ENCODE measurements around the gene CACNA1E. TPM values are rescaled to one million over a fixed set of nuclear protein-coding genes. Genes with fewer than 3 reads are reported as not detected.

CACNA1E gene
- total and polyA plus RNA-seq, 2 of the 13 experiments (the other 11 are each of a cell fraction or from before 2014, with no cell fraction given): not detected

DNA sequence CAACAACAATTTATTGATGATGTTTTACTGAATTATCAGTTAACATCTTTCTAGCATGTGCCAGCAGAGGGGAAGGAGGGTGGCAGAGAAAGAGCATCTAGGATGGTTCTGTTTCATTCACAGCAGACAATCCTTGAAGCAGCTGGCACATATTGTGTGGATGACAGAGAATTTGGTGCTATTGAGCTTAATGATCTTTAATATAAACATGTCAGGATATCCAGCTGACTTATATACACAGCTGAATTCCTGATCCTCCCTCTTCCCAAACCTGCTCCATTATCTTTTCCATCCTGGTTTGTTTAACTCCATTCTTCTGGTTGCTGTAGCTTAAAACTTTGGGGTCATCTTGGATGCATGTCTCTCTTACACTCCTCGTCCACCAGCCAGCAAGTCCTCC, 218.6 kb downstream of the CACNA1E start:
- Histone ChIP-seq H3K4me2 (ENCODE audit: low read depth, low read length) (no peak overlapping the region), H3K4me1 (ENCODE audit: insufficient read depth, low read length) (no peaks in the 10 kb centered on the region), H3K36me3 (replicated peaks in 1 of 2; ENCODE audit: control insufficient read depth in 1 of 2, insufficient read depth in 2 of 2, low read length in 2 of 2) (no peaks in the 10 kb centered on the region), H3K9me3 (ENCODE audit: low read length) (no peaks in the 10 kb centered on the region), H3K9ac (ENCODE audit: insufficient read depth, low read depth, low read length) (no peak overlapping the region), H4K20me1 (ENCODE audit: insufficient read depth, low read length) (no peaks in the 10 kb centered on the region), H3K79me2 (ENCODE audit: insufficient read depth, low read length) (no peaks in the 10 kb centered on the region), H3K27ac (ENCODE audit: extremely low read length, insufficient read depth, low read length) (no peak overlapping the region), H2AFZ (ENCODE audit: low read length) (no peak overlapping the region), H3K4me3 (replicated peaks in 1 of 3; ENCODE audit: insufficient read depth in 1 of 3, low read depth in 2 of 3, low read length in 3 of 3) (no peak overlapping the region), H3K27me3 (ENCODE audit: control insufficient read depth in 1 of 2, insufficient read depth in 2 of 2, low read length in 2 of 2) (no peaks in the 10 kb centered on the region)
- in situ Hi-C loops (cut with HindIII; ENCODE audit: extremely low pct_ligation_motif_present, low pct_unique_long_range_greater_than_20kb): no loop called here
- TF ChIP-seq, protein P1, sequence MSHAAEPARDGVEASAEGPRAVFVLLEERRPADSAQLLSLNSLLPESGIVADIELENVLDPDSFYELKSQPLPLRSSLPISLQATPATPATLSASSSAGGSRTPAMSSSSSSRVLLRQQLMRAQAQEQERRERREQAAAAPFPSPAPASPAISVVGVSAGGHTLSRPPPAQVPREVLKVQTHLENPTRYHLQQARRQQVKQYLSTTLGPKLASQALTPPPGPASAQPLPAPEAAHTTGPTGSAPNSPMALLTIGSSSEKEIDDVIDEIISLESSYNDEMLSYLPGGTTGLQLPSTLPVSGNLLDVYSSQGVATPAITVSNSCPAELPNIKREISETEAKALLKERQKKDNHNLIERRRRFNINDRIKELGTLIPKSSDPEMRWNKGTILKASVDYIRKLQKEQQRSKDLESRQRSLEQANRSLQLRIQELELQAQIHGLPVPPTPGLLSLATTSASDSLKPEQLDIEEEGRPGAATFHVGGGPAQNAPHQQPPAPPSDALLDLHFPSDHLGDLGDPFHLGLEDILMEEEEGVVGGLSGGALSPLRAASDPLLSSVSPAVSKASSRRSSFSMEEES (CRISPR knock-in tag; IDR thresholded peaks at IDR 0.05): no peak
- no peak for TF ChIP-seq ZEB1 (IDR thresholded peaks at IDR 0.05; ENCODE audit: insufficient replicate concordance, low read depth)
- TF ChIP-seq, protein P2, sequence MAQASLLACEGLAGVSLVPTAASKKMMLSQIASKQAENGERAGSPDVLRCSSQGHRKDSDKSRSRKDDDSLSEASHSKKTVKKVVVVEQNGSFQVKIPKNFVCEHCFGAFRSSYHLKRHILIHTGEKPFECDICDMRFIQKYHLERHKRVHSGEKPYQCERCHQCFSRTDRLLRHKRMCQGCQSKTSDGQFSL (CRISPR knock-in tag; IDR thresholded peaks at IDR 0.05): no peak
- TF ChIP-seq ZNF33A (CRISPR knock-in tag; IDR thresholded peaks at IDR 0.05; ENCODE audit: borderline replicate concordance): no peak
- TF ChIP-seq, protein P3, sequence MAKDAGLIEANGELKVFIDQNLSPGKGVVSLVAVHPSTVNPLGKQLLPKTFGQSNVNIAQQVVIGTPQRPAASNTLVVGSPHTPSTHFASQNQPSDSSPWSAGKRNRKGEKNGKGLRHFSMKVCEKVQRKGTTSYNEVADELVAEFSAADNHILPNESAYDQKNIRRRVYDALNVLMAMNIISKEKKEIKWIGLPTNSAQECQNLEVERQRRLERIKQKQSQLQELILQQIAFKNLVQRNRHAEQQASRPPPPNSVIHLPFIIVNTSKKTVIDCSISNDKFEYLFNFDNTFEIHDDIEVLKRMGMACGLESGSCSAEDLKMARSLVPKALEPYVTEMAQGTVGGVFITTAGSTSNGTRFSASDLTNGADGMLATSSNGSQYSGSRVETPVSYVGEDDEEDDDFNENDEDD (CRISPR knock-in tag; IDR thresholded peaks at IDR 0.05; ENCODE audit: borderline replicate concordance): no peak
- no peak for TF ChIP-seq ZNF264 (CRISPR knock-in tag; IDR thresholded peaks at IDR 0.05)
- TF ChIP-seq ZBTB3 (CRISPR knock-in tag; IDR thresholded peaks at IDR 0.05; ENCODE audit: borderline replicate concordance, low read depth): no peak
- TF ChIP-seq HES4 (CRISPR knock-in tag; IDR thresholded peaks at IDR 0.05; ENCODE audit: borderline replicate concordance): no peak
- TF ChIP-seq ZSCAN22 (CRISPR knock-in tag; IDR thresholded peaks at IDR 0.05): no peak
- no peak for TF ChIP-seq MLLT10 (CRISPR knock-in tag; IDR thresholded peaks at IDR 0.05)
- no peak for TF ChIP-seq ZNF788 (CRISPR knock-in tag; IDR thresholded peaks at IDR 0.05; ENCODE audit: borderline replicate concordance)
- TF ChIP-seq ZNF530 (CRISPR knock-in tag; IDR thresholded peaks at IDR 0.05; ENCODE audit: low read depth): no peak
- no peak for TF ChIP-seq HMGA1 (CRISPR knock-in tag; conservative IDR thresholded peaks at IDR 0.05)
- TF ChIP-seq ZNF180 (CRISPR knock-in tag; IDR thresholded peaks at IDR 0.05; ENCODE audit: borderline replicate concordance, low read depth): no peak
- TF ChIP-seq BRCA1 (CRISPR knock-in tag; IDR thresholded peaks at IDR 0.05): no peak
- TF ChIP-seq, protein P4, sequence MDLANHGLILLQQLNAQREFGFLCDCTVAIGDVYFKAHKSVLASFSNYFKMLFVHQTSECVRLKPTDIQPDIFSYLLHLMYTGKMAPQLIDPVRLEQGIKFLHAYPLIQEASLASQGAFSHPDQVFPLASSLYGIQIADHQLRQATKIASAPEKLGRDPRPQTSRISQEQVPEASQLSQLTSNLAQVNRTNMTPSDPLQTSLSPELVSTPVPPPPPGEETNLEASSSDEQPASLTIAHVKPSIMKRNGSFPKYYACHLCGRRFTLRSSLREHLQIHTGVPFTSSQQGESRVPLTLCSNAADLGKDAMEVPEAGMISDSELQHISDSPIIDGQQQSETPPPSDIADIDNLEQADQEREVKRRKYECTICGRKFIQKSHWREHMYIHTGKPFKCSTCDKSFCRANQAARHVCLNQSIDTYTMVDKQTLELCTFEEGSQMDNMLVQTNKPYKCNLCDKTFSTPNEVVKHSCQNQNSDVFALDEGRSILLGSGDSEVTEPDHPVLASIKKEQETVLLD (CRISPR knock-in tag; IDR thresholded peaks at IDR 0.05; ENCODE audit: low read depth): no peak
- TF ChIP-seq ZBTB7B (CRISPR knock-in tag; IDR thresholded peaks at IDR 0.05): no peak
- no peak for TF ChIP-seq ZNF546 (CRISPR knock-in tag; conservative IDR thresholded peaks at IDR 0.05)
- POLR2A ChIA-PET: no interaction called here
- ATAC-seq: no peak
- CTCF ChIA-PET (ENCODE audit: low intra/inter-chr PET ratio, low total read pairs): no interaction called here
- BruUV-seq (replicated peaks): no TSS peak
- no peak for FAIRE-seq
- intact Hi-C loops (cut with micrococcal nuclease; ENCODE audit: unreplicated experiment): no loop called here
- 0% methylated on average over 1 of the region's 1 CpG for WGBS (ENCODE audit: low lambda C conversion rate)
- DNase-seq (ENCODE audit: low spot score): no peak

All from HepG2 (cell line).